Measurements from ENCODE around the gene MYL12A.

DNA sequence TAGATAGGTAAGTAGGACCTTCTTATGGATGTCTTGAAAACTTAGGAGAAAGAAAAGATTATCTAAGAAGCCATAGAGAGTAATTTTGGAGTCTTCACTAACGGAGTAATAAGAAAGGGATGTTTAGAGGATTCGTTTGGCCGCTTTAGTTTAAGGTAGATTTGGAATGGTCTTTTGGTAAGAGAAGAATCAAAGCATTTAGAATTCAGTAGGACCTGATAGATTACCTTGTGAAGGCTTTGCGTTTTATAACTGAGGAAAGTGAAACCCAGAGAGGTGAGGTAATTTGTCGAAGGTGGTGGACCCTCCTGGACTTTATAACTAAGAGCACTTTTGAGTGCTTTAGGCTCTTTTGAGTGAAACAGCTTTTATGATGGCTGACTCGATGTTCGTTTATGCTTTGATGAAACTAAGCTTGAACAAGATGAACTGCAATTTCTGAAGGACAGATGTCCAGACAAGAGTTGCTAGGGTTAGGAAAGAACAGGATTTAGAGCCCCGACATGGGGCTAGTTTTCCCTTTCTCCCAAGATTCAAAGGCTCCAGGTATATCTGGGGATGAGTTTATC is 15.6 kb downstream of the MYL12A start:
- TF ChIP-seq POLR2A (IDR thresholded peaks at IDR 0.05; ENCODE audit: control extremely low read depth in 1 of 2, low read depth in 2 of 2, low read length in 2 of 2) = no peak
- no peak for TF ChIP-seq SIRT6 (IDR thresholded peaks at IDR 0.05; ENCODE audit: low read length)
